Progenitor cell of endocrine pancreas (in vitro differentiated cells): Measurements from ENCODE around the gene EGF. TPM values are rescaled to one million over a fixed set of nuclear protein-coding genes. Genes with fewer than 3 reads are reported as not detected.
"Not testable (repeated sequence)": the region's sequence is repeated elsewhere in the genome, so short reads cannot be mapped to it uniquely, and the experiment has no call there.

Experiments used
- DNase-seq: peaks from one replicate; pipeline ENCODE4 v3.0.0; 2021; ENCODE audit warnings: low spot score; ENCODE audit not compliant: unreplicated experiment
- H3K27ac Mint-ChIP-seq: 2 replicates; pipeline ENCODE4 v1.8.0; 2021; ENCODE audit warnings: mild to moderate bottlenecking, moderate library complexity, mixed read lengths
- H3K27me3 Mint-ChIP-seq: 2 replicates; pipeline ENCODE4 v1.8.0; 2021; ENCODE audit warnings: mixed read lengths
- H3K36me3 Mint-ChIP-seq: 2 replicates; pipeline ENCODE4 v1.8.0; 2022; ENCODE audit warnings: mixed read lengths; ENCODE audit not compliant: insufficient read depth
- H3K4me1 Mint-ChIP-seq: 2 replicates; pipeline ENCODE4 v1.8.0; 2021; ENCODE audit warnings: low read depth, mixed read lengths
- H3K4me3 Mint-ChIP-seq: 2 replicates; pipeline ENCODE4 v1.8.0; 2021; ENCODE audit warnings: low read depth, mild to moderate bottlenecking, moderate library complexity, mixed read lengths
- H3K9me3 Mint-ChIP-seq: 2 replicates; pipeline ENCODE4 v1.8.0; 2021; ENCODE audit warnings: low read depth, mixed read lengths
- total RNA-seq: library from RNA; stranded (reverse); gene quantifications from 2 replicates; pipeline ENCODE4 v1.2.1, GENCODE V29; 2021
- TF ChIP-seq, protein P1 (sequence below): fragments of 200-600 bp; sonication (generic); IDR thresholded peaks from one replicate; pipeline ENCODE4 v1.5.0; 2021; ENCODE audit warnings: antibody characterized with exemption, mild to moderate bottlenecking; ENCODE audit not compliant: unreplicated experiment

EGF gene
- total RNA-seq, 1 donor from 2014 or later = 0.36 TPM

GRCh38 chr4:110034026-110034393 lies 121.3 kb downstream of the EGF start:
- Mint-ChIP-seq H3K27me3 (no peaks in the 10 kb centered on the region), H3K4me3 (no peak overlapping the region), H3K9me3 (no peaks in the 10 kb centered on the region), H3K36me3 (no peaks in the 10 kb centered on the region), H3K27ac (no peak overlapping the region), H3K4me1 (no peaks in the 10 kb centered on the region)
- DNase-seq = no peak
- TF ChIP-seq, protein P1, sequence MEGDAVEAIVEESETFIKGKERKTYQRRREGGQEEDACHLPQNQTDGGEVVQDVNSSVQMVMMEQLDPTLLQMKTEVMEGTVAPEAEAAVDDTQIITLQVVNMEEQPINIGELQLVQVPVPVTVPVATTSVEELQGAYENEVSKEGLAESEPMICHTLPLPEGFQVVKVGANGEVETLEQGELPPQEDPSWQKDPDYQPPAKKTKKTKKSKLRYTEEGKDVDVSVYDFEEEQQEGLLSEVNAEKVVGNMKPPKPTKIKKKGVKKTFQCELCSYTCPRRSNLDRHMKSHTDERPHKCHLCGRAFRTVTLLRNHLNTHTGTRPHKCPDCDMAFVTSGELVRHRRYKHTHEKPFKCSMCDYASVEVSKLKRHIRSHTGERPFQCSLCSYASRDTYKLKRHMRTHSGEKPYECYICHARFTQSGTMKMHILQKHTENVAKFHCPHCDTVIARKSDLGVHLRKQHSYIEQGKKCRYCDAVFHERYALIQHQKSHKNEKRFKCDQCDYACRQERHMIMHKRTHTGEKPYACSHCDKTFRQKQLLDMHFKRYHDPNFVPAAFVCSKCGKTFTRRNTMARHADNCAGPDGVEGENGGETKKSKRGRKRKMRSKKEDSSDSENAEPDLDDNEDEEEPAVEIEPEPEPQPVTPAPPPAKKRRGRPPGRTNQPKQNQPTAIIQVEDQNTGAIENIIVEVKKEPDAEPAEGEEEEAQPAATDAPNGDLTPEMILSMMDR = no peak

DNA sequence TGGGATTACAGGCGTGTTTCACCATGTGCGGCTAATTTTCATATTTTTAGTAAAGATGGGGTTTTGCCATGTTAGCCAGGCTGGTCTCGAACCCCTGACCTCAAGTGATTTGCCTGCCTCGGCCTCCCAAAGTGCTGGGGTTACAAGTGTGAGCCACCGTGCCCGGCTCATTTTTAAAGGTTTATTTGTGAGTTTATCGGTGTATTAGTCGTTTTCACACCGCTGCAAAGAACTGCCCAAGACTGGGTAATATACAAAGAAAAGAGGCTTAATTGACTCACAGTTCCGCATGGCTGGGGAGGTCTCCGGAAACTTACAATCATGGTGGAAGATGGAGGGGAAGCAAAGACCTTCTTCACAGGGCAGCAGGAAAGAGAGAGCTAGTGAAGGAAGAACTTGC lies 126.5 kb downstream of the EGF start:
- H3K27ac Mint-ChIP-seq, H3K9me3 Mint-ChIP-seq, H3K36me3 Mint-ChIP-seq, H3K27me3 Mint-ChIP-seq, H3K4me3 Mint-ChIP-seq, DNase-seq: not testable (repeated sequence)
- peaks cover 16% of the 10 kb centered on the region for H3K4me1 Mint-ChIP-seq

DNA sequence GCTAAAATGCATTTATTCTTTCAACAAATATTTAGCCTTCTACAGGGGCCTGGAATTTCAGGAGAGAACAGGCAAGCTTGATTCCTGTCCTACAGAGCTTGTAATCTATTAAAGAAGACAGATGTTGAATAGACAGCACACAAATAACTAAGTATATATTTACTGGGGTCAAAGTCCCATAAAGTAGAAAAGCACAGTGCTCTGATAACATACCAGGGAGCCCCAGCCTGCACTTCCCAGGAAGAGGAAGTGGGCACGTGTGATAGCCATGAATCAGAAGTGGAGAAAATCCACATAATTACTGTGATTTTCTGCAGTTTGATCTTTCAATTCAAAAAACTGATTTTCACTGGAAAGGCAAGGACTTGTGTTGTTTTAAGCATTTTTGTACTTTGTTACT lies 129.1 kb downstream of the EGF start:
- H3K4me3 Mint-ChIP-seq = no peak overlapping the region
- TF ChIP-seq, protein P1 = no peak

GRCh38 chr4:110042545-110043517 lies 130.1 kb downstream of the EGF start:
- H3K27me3 Mint-ChIP-seq = no peaks in the 10 kb centered on the region
- H3K9me3 Mint-ChIP-seq = no peaks in the 10 kb centered on the region
- H3K4me1 Mint-ChIP-seq = peaks cover 16% of the 10 kb centered on the region
- H3K4me3 Mint-ChIP-seq = no peak overlapping the region
- no peak for DNase-seq
- no peak overlapping the region for H3K27ac Mint-ChIP-seq
- TF ChIP-seq, protein P1 = no peak
- H3K36me3 Mint-ChIP-seq = no peaks in the 10 kb centered on the region

More for the DNA sequence above, 129.1 kb downstream of the EGF start:
- no peaks in the 10 kb centered on the region for H3K27me3 Mint-ChIP-seq
- DNase-seq = no peak
- no peaks in the 10 kb centered on the region for H3K9me3 Mint-ChIP-seq
- peaks cover 16% of the 10 kb centered on the region for H3K4me1 Mint-ChIP-seq
- peak overlapping the region; percentile 76 for H3K27ac Mint-ChIP-seq
- H3K36me3 Mint-ChIP-seq = no peaks in the 10 kb centered on the region

DNA sequence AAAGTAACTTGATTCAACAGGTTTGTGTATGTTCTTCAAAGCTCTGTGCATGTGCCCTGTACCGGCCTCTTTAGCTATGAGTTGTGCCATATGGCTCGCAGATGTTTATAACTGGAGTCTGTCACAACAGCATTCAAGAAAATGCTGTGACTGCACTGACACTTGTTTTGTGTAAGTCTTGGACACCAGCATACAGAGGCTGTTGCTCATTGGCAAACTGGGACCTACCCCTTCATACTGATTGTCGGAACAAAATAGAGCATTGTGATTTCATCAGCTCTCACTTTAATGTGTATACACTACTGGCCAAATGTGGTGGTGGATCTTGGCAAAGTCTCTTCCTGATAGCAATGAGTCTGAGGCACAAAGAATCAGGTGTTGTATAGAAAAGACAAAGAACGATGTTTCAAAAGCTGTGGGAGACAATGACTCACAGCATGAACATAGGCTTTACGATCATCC lies 133.9 kb downstream of the EGF start:
- Mint-ChIP-seq H3K9me3 (no peaks in the 10 kb centered on the region), H3K27ac (peak overlapping the region; percentile 53), H3K27me3 (no peaks in the 10 kb centered on the region), H3K36me3 (peaks cover 8% of the 10 kb centered on the region), H3K4me1 (peaks cover 17% of the 10 kb centered on the region), H3K4me3 (no peak overlapping the region)
- no peak for DNase-seq
- TF ChIP-seq, protein P1 = no peak
